GM15510 (cell line): Measurements from ENCODE around the gene UBAC2.

Source experiments
- POLR2A ChIP-seq: IDR thresholded peaks from 3 replicates; pipeline ENCODE4 v1.6.1; 2011; ENCODE audit warnings: borderline replicate concordance; ENCODE audit not compliant: insufficient read length; ENCODE audit errors: extremely low read depth

The UBAC2 gene

DNA sequence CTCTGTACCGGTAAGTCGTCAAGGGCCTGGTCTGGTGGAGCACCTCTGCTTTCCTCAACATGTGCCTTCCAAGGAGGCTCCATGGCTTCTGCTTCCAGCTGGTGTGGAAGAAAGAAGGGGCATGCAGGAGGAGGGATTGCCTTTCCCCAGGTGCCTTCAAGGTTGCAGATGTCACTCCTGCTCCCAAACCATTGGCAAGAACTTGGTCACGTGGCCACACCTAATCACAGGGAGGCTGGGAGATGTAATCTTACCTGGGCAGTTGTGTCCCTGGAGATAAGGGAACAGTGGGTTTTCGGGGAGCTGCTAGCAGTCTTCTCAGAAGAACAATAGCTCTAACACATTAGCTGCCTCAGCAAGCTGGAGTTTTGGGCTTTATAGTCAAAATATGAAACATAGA lies 67.3 kb downstream of the UBAC2 start:
- no peak for TF ChIP-seq POLR2A

- TF ChIP-seq POLR2A: no peak
Measured at GRCh38 chr13:99268822-99269221, 68.2 kb downstream of the UBAC2 start.

- TF ChIP-seq POLR2A: no peak
Measured at GRCh38 chr13:99269627-99270241, 69.1 kb downstream of the UBAC2 start.

- TF ChIP-seq POLR2A: no peak
Measured at GRCh38 chr13:99270518-99270917, 69.9 kb downstream of the UBAC2 start.

DNA sequence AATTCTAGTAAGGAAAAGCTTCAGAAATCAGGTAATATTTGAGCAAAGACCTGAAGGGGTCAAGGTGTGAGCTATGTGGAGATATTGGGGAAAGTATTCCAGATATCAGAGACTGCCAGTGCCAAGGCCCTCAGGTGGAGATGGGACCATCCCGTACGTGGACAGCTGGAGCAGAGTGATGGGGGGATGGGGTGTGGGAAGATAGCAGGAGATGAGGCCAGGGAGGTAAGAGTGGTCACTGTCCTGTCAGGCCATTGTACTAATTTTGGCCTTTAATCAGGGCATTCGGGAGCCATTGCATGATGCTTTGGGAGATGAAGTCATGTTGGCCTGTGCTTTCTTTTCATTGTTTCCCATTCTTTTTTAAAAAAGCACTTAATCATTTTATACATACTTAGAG lies 70.6 kb downstream of the UBAC2 start:
- no peak for TF ChIP-seq POLR2A

- no peak for TF ChIP-seq POLR2A
Measured at GRCh38 chr13:99272481-99272880, 71.8 kb downstream of the UBAC2 start.

DNA sequence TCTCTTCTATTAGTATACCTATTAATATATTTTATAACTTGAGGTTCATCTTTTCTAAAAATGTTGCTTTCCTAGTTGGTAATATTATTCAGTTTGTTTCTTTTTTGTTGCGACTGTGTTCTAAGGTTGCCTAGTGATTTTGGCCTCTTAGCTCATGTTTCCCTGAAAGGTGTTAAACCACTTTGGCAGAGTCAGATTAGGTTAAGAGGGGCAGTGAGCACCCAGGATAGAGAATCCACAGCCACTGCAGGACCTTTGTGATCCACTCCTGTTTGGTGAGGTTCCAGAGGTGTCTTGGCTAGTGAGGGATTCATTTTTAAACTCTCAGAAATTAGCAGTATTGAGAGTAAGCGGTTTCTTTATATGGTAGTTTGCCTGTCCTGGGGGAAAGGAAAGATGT lies 72.5 kb downstream of the UBAC2 start:
- no peak for TF ChIP-seq POLR2A

GRCh38 chr13:99275093-99275469 lies 74.4 kb downstream of the UBAC2 start:
- no peak for TF ChIP-seq POLR2A

GRCh38 chr13:99276706-99277105 lies 76.1 kb downstream of the UBAC2 start:
- no peak for TF ChIP-seq POLR2A

- no peak for TF ChIP-seq POLR2A
Measured at GRCh38 chr13:99277629-99278028, 77.0 kb downstream of the UBAC2 start.

DNA sequence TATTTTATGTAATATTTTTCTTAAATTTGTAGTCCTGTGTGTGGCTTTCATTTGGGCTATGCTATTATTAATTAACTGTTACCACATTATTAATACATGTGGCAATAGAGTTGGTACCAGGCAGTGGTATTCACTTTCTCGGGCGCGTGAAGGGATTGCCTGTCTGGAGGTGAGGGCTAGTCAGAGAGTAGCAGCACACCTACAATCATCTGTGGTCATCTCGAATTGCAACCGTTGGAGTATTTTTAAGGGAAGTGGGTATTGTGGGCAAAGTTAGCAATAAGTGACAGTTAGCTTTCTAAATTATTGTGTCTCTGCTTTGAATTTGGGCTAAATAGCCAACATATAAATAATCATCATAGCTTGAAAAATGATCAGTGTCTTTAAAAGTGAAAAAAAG lies 77.5 kb downstream of the UBAC2 start:
- TF ChIP-seq POLR2A: no peak

GRCh38 chr13:99278843-99279242 lies 78.2 kb downstream of the UBAC2 start:
- TF ChIP-seq POLR2A: no peak

DNA sequence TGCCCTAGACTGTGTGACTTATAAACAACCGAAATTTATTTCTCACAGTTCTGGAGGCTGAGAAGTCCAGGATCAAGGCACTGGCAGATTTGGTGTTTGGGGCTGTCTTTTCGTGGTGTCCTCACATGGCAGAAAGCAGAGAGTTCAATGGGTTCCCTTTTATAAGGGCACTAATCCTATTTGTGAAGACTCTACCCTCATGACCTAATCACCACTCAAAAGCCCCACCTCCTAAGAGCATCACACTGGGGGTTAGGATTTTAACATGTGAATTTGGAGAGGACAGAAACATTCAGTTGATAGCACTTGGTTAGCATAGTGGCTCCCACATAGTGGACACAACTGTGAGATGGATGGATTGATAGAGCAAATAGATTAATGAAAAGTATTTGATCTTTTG lies 79.0 kb downstream of the UBAC2 start:
- no peak for TF ChIP-seq POLR2A

- TF ChIP-seq POLR2A: no peak
Measured at GRCh38 chr13:99280166-99280565, 79.5 kb downstream of the UBAC2 start.

- TF ChIP-seq POLR2A: no peak
Measured at GRCh38 chr13:99281811-99282263, 81.2 kb downstream of the UBAC2 start.

DNA sequence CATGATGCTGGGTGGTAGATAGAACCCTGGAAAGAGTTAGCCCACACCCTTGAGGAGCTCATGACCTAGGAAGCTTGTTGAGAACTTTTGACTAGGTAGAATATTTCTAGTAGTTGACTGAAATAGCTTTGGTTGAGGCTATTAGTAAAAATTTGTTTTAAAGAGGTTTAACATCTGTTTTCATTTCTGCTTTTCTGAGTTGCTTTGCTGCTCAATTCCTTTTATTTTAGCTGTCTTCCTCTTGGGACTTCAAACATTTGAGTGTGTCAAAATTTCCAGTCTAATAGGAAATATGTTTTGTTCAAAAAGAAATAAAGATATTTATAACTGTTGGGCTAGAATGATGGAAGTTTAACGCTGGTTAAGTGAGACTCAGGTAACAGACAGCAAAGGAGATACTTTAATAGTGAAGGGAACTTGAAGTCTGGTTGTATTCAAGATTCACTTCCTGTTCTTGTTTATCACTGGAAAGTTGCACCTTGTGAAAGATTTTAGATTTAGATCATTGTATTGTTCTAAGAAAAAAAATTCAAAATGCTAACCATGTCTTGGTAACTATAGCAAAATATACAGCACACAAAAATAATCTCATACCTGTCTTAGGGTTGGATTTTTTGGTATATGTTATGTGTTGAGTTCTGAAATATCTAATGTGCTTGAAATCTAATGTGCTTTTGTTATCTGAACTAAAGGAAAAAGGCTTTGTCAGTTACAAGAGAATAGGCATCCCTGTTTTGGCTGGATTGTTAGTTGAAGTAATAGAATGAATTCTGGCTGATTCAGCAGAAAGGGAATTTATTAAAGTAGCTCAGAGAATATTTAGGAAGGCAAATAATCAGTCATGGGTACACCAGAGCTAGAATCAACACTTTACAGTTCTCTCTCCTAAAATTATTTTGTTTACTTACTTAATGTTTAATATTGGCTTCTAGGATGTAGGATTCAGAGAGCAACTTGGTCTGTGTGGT lies 81.9 kb downstream of the UBAC2 start:
- TF ChIP-seq POLR2A: no peak
